Measurements from ENCODE around the gene JMJD6.

The JMJD6 gene

GRCh38 chr17:76685366-76685765 is 41.0 kb downstream of the JMJD6 start:
- DNase-seq (ENCODE audit: extremely low spot score), result no peak
- no peak for TF ChIP-seq CTCF (IDR thresholded peaks at IDR 0.05; ENCODE audit: control extremely low read depth, extremely low read depth, low read depth, missing control alignments)
- CTCF ChIA-PET, result interaction anchor here (0.9 to 1.7 kb wide), 5 partner anchors 12 to 128 kb away, joined by 3 to 4 read pairs (median 3); no protein-coding TSS in a partner anchor
- POLR2A ChIA-PET, result no interaction called here

GRCh38 chr17:76684756-76685155 is 41.6 kb downstream of the JMJD6 start:
- CTCF ChIA-PET, result interaction anchor here (0.9 to 1.3 kb wide), 5 partner anchors 11 to 162 kb away, joined by 3 to 4 read pairs (median 3); no protein-coding TSS in a partner anchor
- DNase-seq (ENCODE audit: extremely low spot score), result no peak
- POLR2A ChIA-PET, result no interaction called here
- TF ChIP-seq CTCF (IDR thresholded peaks at IDR 0.05; ENCODE audit: control extremely low read depth, extremely low read depth, low read depth, missing control alignments), result no peak

GRCh38 chr17:76683921-76684745 is 42.3 kb downstream of the JMJD6 start:
- ChIA-PET POLR2A (no interaction called here), CTCF (interaction anchor here (1.0 to 1.4 kb wide), 4 partner anchors 11 to 161 kb away, joined by 3 to 6 read pairs (median 4); no protein-coding TSS in a partner anchor)
- no peak for DNase-seq (ENCODE audit: extremely low spot score)
- TF ChIP-seq CTCF (IDR thresholded peaks at IDR 0.05; ENCODE audit: control extremely low read depth, extremely low read depth, low read depth, missing control alignments), result no peak

DNA sequence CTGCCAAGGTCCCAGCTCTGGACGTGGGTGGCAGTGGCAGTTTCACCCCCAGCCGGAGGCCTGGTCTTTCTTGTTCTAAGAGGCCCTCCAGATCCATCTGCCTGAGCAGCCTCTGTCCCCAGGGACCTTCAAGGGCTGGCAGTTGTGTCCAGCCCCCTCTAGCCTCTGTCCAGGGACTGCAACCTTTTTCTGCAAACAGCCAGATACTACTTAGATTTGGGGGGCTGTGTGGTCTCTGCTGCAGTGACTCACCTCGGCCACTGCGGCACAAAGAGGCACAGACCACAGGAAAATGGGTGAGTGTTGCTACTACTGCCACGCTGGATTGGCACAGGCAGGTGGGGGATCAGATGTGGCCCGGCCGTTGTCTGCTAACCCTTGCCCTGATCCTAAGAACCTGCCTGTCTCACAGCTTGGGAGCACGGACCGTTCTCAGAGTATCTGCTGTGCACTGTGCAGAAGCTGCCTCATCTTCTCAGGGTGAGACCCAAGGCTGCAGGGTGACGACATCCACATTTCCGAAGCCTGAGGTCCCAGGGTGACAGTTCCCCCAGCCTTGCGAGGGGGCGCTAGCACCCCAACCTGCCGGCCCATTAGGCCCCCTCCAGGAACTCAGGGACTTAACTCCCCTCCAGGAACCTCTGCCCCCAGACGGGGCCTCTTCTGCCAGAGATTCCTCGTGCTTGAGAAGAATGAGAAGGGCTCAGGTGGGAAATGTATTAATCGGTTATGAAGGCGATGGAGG is 43.2 kb downstream of the JMJD6 start:
- CTCF ChIA-PET, result interaction anchor here (1.4 to 2.9 kb wide), 4 partner anchors 10 to 59 kb away, joined by 6 to 20 read pairs (median 13); no protein-coding TSS in a partner anchor
- DNase-seq (ENCODE audit: extremely low spot score), result no peak
- POLR2A ChIA-PET, result interaction anchor here (0.6 kb wide), 1 partner anchor 594 kb away, joined by 7 read pairs; no protein-coding TSS in a partner anchor
- TF ChIP-seq CTCF (IDR thresholded peaks at IDR 0.05; ENCODE audit: control extremely low read depth, extremely low read depth, low read depth, missing control alignments), result no peak

- ChIA-PET POLR2A (interaction anchor here (1.0 kb wide), 1 partner anchor 11 kb away, joined by 3 read pairs; no protein-coding TSS in a partner anchor), CTCF (interaction anchor here (0.9 to 2.9 kb wide), 20 partner anchors 8 to 369 kb away, joined by 3 to 31 read pairs (median 6); no protein-coding TSS in a partner anchor)
- no peak for TF ChIP-seq CTCF (IDR thresholded peaks at IDR 0.05; ENCODE audit: control extremely low read depth, extremely low read depth, low read depth, missing control alignments)
- DNase-seq (ENCODE audit: extremely low spot score), result no peak
Observed at GRCh38 chr17:76682296-76682695, 44.1 kb downstream of the JMJD6 start.

All from GM10248 (cell line).